ENCODE results near the gene SLIT3.

The SLIT3 gene

DNA sequence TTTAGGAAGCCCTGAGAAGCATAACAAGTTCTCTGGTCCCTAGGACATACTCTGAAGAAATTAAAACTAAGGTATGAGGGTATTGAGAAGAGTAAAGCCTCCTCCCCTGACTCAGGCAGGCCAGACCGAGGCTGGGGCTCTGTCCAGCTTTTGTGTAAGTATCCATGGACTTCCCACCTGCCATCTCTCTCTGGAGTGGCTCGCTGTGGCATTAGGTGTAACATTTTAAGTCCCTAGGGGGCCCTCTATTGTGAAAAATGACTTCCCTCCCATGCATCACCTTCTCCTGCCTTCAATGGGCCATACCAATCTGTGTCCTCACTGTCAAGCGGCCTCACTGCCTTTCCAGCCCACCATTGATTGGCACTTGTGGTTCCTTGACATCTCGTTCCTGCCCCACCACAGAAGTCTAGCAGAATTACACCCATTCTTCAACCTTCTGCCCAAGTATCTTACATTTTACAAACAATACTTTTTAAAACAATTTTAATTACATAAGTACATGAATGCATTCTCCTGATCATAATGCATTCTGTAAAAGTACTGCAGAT, 205.5 kb downstream of the SLIT3 start:
- DNase-seq, result no peak
- Histone ChIP-seq H3K36me3 (ENCODE audit: control insufficient read depth, insufficient read depth, low read length) (no peaks in the 10 kb centered on the region), H3K9me3 (ENCODE audit: control insufficient read depth, low read length) (no peaks in the 10 kb centered on the region), H3K27me3 (replicated peaks; ENCODE audit: control insufficient read depth, insufficient read depth, low read length, poor library complexity, severe bottlenecking) (no peaks in the 10 kb centered on the region), H3K4me3 (ENCODE audit: insufficient read depth, low read depth, low read length, poor library complexity, severe bottlenecking) (no peak overlapping the region), H3K4me1 (ENCODE audit: control insufficient read depth, insufficient read depth, low read length, poor library complexity, severe bottlenecking) (no peaks in the 10 kb centered on the region), H3K27ac (ENCODE audit: insufficient read depth, low read length, poor library complexity, severe bottlenecking) (no peak overlapping the region)

DNA sequence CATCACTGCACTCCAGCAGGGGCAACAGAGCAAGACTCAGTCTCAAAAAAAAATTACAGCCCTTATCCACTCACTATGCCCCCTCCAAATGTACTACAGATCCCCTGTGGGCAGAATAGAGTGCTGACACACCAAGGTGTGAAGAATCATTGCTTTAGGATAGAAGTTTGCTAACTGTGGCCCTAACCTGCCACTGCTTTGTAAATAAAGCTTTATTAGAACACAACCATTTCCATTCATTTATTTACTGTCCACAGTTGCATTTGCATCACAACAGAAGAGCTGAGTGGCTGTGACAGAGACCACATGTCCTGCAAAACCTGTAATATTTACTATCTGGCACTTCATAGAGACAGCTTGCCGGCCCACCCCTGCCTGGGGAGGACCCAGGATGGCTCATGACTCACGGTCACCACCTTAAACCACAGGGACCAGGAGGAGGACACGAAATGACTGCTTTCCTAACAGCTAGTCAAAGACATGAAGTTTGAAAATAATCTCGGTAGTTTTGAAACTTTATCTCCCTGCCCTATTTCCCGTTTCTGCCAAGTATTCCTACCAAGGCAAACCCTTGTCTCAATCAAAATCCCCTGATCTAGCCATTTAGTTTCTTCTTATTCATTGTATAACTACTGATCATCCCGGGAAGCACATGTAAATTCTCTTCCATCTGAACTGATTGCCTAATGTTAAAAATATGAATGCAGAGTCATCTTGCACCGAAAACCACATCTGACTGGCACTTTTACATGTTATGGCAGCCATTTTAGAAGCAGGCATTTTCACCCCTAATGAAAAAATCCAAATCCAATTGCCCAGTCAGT, 206.1 kb downstream of the SLIT3 start:
- H3K27ac ChIP-seq (ENCODE audit: insufficient read depth, low read length, poor library complexity, severe bottlenecking), result no peak overlapping the region

DNA sequence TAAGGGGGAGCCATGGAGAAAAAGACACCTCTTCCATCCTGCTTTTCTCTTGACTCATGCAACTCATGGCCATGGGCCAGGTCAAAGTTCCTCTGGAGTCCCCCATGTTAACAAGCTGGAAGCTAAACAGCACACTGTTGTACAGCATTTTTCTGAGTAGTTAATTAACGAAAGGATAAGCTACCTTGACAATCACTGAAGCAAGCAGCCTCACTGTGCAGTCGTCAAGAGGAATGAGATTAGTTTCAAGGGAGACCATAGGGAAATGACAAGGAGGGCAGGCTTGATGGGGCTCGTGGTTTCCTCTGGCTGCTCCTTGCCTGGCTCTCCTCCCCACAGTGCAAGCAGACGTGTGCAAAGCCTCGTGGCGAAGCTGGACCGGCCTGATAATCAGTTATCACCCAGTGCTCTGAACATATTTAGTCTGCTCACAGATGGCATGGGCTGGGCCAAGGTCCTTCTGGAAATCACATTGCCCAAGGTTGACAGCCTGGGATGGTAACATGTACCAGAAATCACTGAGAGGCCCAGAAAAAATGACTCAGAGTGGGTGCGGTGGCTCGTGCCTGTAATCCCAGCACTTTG, 209.5 kb downstream of the SLIT3 start:
- H3K9me3 ChIP-seq (ENCODE audit: control insufficient read depth, low read length), result no peaks in the 10 kb centered on the region
- no peaks in the 10 kb centered on the region for H3K4me1 ChIP-seq (ENCODE audit: control insufficient read depth, insufficient read depth, low read length, poor library complexity, severe bottlenecking)
- H3K4me3 ChIP-seq (ENCODE audit: insufficient read depth, low read depth, low read length, poor library complexity, severe bottlenecking), result no peak overlapping the region
- H3K27me3 ChIP-seq (replicated peaks; ENCODE audit: control insufficient read depth, insufficient read depth, low read length, poor library complexity, severe bottlenecking), result no peaks in the 10 kb centered on the region
- no peaks in the 10 kb centered on the region for H3K36me3 ChIP-seq (ENCODE audit: control insufficient read depth, insufficient read depth, low read length)
- no peak overlapping the region for H3K27ac ChIP-seq (ENCODE audit: insufficient read depth, low read length, poor library complexity, severe bottlenecking)
- no peak for DNase-seq

More for the DNA sequence above, 206.1 kb downstream of the SLIT3 start:
- no peaks in the 10 kb centered on the region for H3K9me3 ChIP-seq (ENCODE audit: control insufficient read depth, low read length)
- H3K36me3 ChIP-seq (ENCODE audit: control insufficient read depth, insufficient read depth, low read length), result no peaks in the 10 kb centered on the region
- H3K4me1 ChIP-seq (ENCODE audit: control insufficient read depth, insufficient read depth, low read length, poor library complexity, severe bottlenecking), result no peaks in the 10 kb centered on the region
- no peak for DNase-seq
- no peak overlapping the region for H3K4me3 ChIP-seq (ENCODE audit: insufficient read depth, low read depth, low read length, poor library complexity, severe bottlenecking)
- no peaks in the 10 kb centered on the region for H3K27me3 ChIP-seq (replicated peaks; ENCODE audit: control insufficient read depth, insufficient read depth, low read length, poor library complexity, severe bottlenecking)

DNA sequence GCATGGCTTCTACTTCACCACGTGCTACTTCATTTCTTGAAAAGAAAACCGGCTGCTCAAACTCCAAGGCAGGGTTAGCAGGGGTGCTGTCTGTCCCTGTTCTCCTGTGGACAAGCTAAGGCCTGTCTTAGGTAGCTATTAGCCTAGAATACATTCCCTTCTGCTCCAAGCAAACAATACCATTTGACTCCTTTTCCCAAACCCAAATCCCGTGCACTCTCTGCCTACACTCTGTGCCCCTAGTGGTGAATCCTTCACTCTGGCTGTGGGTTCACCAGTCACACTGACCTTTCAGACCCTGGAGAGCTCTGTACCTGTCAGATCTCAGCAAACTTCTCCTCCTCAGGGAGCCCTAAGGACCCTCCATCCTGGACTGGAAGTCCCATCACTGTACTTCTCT, 211.6 kb downstream of the SLIT3 start:
- no peaks in the 10 kb centered on the region for H3K4me1 ChIP-seq (ENCODE audit: control insufficient read depth, insufficient read depth, low read length, poor library complexity, severe bottlenecking)
- no peak overlapping the region for H3K4me3 ChIP-seq (ENCODE audit: insufficient read depth, low read depth, low read length, poor library complexity, severe bottlenecking)
- no peaks in the 10 kb centered on the region for H3K36me3 ChIP-seq (ENCODE audit: control insufficient read depth, insufficient read depth, low read length)
- H3K9me3 ChIP-seq (ENCODE audit: control insufficient read depth, low read length), result no peaks in the 10 kb centered on the region
- no peak for DNase-seq
- no peak overlapping the region for H3K27ac ChIP-seq (ENCODE audit: insufficient read depth, low read length, poor library complexity, severe bottlenecking)
- H3K27me3 ChIP-seq (replicated peaks; ENCODE audit: control insufficient read depth, insufficient read depth, low read length, poor library complexity, severe bottlenecking), result no peaks in the 10 kb centered on the region

DNA sequence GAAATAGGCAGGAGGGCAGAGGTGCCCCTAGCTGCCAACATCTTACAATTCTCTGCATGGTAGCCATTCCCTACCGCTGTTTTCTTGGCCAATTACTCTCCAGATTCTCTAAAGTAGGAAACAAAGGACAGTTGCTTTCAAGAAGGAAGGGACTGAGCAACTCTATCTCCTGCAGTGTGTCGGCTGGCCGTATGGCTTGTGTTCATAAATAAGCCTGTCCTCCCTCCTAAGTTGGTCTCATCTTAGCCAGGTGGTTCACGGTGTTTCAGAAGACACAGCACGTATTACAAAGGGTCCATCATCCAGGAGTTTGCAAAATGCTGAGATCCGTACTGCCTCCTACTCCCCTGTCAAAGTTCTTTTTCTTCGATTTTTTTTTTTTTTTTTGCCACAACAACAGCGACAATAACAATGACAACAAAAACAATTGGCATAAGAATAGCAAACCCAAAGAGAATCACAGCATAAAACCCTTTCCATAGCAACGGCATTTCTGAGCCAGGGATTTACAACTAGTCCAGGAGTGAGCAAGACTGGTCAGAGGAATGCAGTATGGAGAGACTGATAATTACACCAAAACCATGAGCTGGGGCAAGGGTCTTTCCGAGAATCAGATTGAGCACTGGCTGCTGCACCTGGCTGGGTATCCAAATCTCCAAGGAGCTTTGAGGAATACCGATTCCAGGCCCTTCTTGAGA, 212.8 kb downstream of the SLIT3 start:
- H3K4me3 ChIP-seq (ENCODE audit: insufficient read depth, low read depth, low read length, poor library complexity, severe bottlenecking), result no peak overlapping the region
- no peaks in the 10 kb centered on the region for H3K27me3 ChIP-seq (replicated peaks; ENCODE audit: control insufficient read depth, insufficient read depth, low read length, poor library complexity, severe bottlenecking)
- H3K27ac ChIP-seq (ENCODE audit: insufficient read depth, low read length, poor library complexity, severe bottlenecking), result no peak overlapping the region
- H3K9me3 ChIP-seq (ENCODE audit: control insufficient read depth, low read length), result no peaks in the 10 kb centered on the region
- H3K36me3 ChIP-seq (ENCODE audit: control insufficient read depth, insufficient read depth, low read length), result no peaks in the 10 kb centered on the region
- H3K4me1 ChIP-seq (ENCODE audit: control insufficient read depth, insufficient read depth, low read length, poor library complexity, severe bottlenecking), result no peaks in the 10 kb centered on the region
- no peak for DNase-seq

DNA sequence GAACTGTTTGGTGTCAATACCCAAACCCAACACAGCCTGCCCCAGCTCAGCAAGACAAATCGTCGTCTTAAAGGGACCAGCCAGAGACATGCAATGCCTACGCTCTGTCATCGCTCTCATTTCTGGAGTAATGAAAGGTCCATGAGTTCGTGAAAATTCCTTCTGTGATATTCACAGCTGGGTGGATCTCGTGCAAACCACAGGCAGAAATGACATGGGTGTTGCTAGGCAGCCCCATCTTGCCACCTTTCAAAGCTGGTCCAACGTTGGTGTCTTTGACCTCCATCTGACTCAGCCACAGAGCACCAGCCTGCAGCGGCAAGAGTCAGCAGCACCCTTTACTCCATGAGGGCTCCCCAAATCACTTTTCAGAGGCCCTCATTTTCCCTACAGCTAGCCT, 215.3 kb downstream of the SLIT3 start:
- no peaks in the 10 kb centered on the region for H3K9me3 ChIP-seq (ENCODE audit: control insufficient read depth, low read length)
- no peaks in the 10 kb centered on the region for H3K4me1 ChIP-seq (ENCODE audit: control insufficient read depth, insufficient read depth, low read length, poor library complexity, severe bottlenecking)
- H3K4me3 ChIP-seq (ENCODE audit: insufficient read depth, low read depth, low read length, poor library complexity, severe bottlenecking), result no peak overlapping the region
- DNase-seq, result no peak
- no peak overlapping the region for H3K27ac ChIP-seq (ENCODE audit: insufficient read depth, low read length, poor library complexity, severe bottlenecking)
- H3K27me3 ChIP-seq (replicated peaks; ENCODE audit: control insufficient read depth, insufficient read depth, low read length, poor library complexity, severe bottlenecking), result no peaks in the 10 kb centered on the region
- H3K36me3 ChIP-seq (ENCODE audit: control insufficient read depth, insufficient read depth, low read length), result no peaks in the 10 kb centered on the region

DNA sequence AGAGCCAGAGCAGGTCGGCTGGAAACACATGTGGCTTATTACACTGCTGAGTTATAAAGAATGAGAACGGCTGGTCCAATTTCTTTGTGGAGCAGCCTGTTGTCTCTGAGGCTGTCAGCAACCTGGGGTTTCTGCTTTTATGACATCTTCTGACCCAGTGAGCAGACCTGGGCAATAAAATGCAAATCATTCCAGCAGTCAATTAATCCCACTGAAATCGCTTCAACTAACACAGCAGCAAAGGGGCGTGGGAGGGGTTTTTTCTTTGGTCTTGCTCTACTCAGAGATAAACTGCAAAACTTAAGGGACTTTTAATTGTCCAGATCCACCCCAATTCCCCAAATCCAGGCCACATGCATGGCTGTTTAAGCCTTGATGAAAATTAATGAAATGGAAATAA, 215.7 kb downstream of the SLIT3 start:
- H3K27me3 ChIP-seq (replicated peaks; ENCODE audit: control insufficient read depth, insufficient read depth, low read length, poor library complexity, severe bottlenecking), result no peaks in the 10 kb centered on the region
- H3K36me3 ChIP-seq (ENCODE audit: control insufficient read depth, insufficient read depth, low read length), result no peaks in the 10 kb centered on the region
- no peak overlapping the region for H3K4me3 ChIP-seq (ENCODE audit: insufficient read depth, low read depth, low read length, poor library complexity, severe bottlenecking)
- H3K4me1 ChIP-seq (ENCODE audit: control insufficient read depth, insufficient read depth, low read length, poor library complexity, severe bottlenecking), result no peaks in the 10 kb centered on the region
- no peak for DNase-seq
- H3K9me3 ChIP-seq (ENCODE audit: control insufficient read depth, low read length), result no peaks in the 10 kb centered on the region
- no peak overlapping the region for H3K27ac ChIP-seq (ENCODE audit: insufficient read depth, low read length, poor library complexity, severe bottlenecking)

DNA sequence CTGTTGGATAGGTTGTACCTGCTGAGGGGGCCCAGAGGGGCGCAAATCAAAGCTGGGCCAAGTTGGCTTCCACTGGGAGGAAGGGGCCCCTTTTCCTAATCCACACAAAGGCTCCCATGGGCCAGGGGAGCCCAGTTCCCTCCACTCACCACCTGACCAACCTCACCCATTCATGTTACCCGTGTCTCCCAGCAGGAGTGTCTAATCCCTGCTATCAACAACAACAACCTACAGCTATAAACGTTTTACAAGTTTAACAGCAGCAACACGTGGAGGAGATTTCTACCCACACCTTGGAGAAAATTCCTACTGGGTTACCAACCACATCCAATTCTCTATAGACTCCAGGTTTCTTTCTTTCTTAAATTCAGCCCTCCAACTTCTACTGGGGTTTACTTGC, 216.2 kb downstream of the SLIT3 start:
- no peaks in the 10 kb centered on the region for H3K36me3 ChIP-seq (ENCODE audit: control insufficient read depth, insufficient read depth, low read length)
- H3K27ac ChIP-seq (ENCODE audit: insufficient read depth, low read length, poor library complexity, severe bottlenecking), result no peak overlapping the region
- no peak for DNase-seq
- no peaks in the 10 kb centered on the region for H3K4me1 ChIP-seq (ENCODE audit: control insufficient read depth, insufficient read depth, low read length, poor library complexity, severe bottlenecking)
- no peaks in the 10 kb centered on the region for H3K27me3 ChIP-seq (replicated peaks; ENCODE audit: control insufficient read depth, insufficient read depth, low read length, poor library complexity, severe bottlenecking)
- H3K4me3 ChIP-seq (ENCODE audit: insufficient read depth, low read depth, low read length, poor library complexity, severe bottlenecking), result no peak overlapping the region
- H3K9me3 ChIP-seq (ENCODE audit: control insufficient read depth, low read length), result no peaks in the 10 kb centered on the region

DNA sequence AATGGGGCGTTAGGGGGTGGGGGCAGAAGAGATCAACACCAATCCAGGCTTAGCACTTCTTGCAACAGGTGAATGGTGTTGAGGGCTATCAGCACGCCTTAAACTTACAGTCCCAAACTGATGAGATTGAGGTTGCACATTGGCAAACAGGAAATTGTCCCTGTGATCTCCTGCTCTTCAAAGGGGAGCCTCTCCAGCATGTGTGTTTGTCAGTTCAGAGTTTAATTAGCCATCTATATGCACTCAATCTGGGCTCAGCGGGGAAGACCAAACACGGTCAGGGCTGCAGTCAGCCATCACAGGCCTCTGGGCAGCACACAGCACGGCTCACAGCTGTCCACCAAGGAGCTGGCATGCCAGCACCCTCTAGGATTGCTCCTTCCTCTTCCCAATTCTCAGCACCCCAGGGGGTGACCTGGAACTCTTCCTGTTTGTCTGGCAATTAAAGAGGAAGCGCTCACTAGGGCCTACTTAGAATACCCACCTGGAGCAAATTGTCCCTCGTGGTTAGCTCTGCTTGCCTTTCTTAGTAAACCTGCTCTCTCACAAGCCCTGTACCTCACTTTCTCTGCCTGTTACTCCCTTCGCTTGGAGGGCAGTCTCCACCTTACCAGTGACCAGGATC, 217.4 kb downstream of the SLIT3 start:
- no peak overlapping the region for H3K4me3 ChIP-seq (ENCODE audit: insufficient read depth, low read depth, low read length, poor library complexity, severe bottlenecking)
- no peak for DNase-seq
- H3K36me3 ChIP-seq (ENCODE audit: control insufficient read depth, insufficient read depth, low read length), result no peaks in the 10 kb centered on the region
- no peaks in the 10 kb centered on the region for H3K4me1 ChIP-seq (ENCODE audit: control insufficient read depth, insufficient read depth, low read length, poor library complexity, severe bottlenecking)
- no peak overlapping the region for H3K27ac ChIP-seq (ENCODE audit: insufficient read depth, low read length, poor library complexity, severe bottlenecking)
- H3K27me3 ChIP-seq (replicated peaks; ENCODE audit: control insufficient read depth, insufficient read depth, low read length, poor library complexity, severe bottlenecking), result no peaks in the 10 kb centered on the region
- no peaks in the 10 kb centered on the region for H3K9me3 ChIP-seq (ENCODE audit: control insufficient read depth, low read length)
